A549 (cell line): ENCODE results near the gene SLC38A10. TPM values are rescaled to one million over a fixed set of nuclear protein-coding genes. Genes with fewer than 3 reads are reported as not detected.

Experiments
- ATAC-seq, 2 experiments: fragments of 200-7000 bp in 1 of 2; fragments of >200 bp in 1 of 2; cut with Nextera tagmentation in 1 of 2; cut with Tn5 transposase in 1 of 2; 3 replicates each; pipeline versions ENCODE4 v1.8.0 to v1.9.1; 2018 to 2020; ENCODE audit warnings: mild to moderate bottlenecking in 1 of 2, moderate library complexity in 1 of 2
- CTCF ChIA-PET: fragments of 300-600 bp; sonication (Branson Sonifier 250); formaldehyde crosslinking; extraction: SDS; loops from one replicate; lab custom pipeline; 2021; ENCODE audit warnings: antibody characterized with exemption, inconsistent platforms; lab: Yijun Ruan, JAX
- POLR2A ChIA-PET: fragments of 350-600 bp; formaldehyde crosslinking; extraction: SDS; loops from one replicate; lab custom pipeline; 2021; ENCODE audit warnings: antibody characterized with exemption, inconsistent platforms; lab: Yijun Ruan, JAX
- DNase-seq, 2 experiments: peaks; one replicate each; pipeline versions ENCODE4 v3.0.0 to v3.0.0-alpha.2; 2011 to 2016; ENCODE audit warnings: low read depth in 1 of 2, low spot score in 1 of 2
- FAIRE-seq: peaks from 2 replicates; lab custom pipeline; 2011; peaks lifted over from hg19 to GRCh38; lab: Jason Lieb, UNC
- H3K27ac ChIP-seq, 2 experiments: fragments of >200 bp; sonication (Bioruptor Twin); formaldehyde crosslinking; 3 replicates each; pipeline ENCODE4 v1.5.1; 2016 to 2017
- H3K4me1 ChIP-seq: fragments of >200 bp; sonication (Bioruptor Twin); formaldehyde crosslinking; 3 replicates; pipeline ENCODE4 v1.6.1; 2016
- H3K4me2 ChIP-seq: fragments of >200 bp; sonication (Bioruptor Twin); formaldehyde crosslinking; 3 replicates; pipeline ENCODE4 v1.6.1; 2016
- H3K4me3 ChIP-seq: fragments of >200 bp; sonication (Bioruptor Twin); formaldehyde crosslinking; 3 replicates; pipeline ENCODE4 v1.5.1; 2016
- H3K9me3 ChIP-seq: fragments of >200 bp; sonication (Bioruptor Twin); formaldehyde crosslinking; 3 replicates; pipeline ENCODE4 v1.6.1; 2016
- CBX8 ChIP-seq: fragments of 200-600 bp; sonication (generic); IDR thresholded peaks from 2 replicates; pipeline ENCODE4 v1.6.1; 2016
- EHMT2 ChIP-seq: fragments of 200-600 bp; sonication (generic); IDR thresholded peaks from 2 replicates; pipeline ENCODE4 v1.6.1; 2016; ENCODE audit warnings: antibody characterized with exemption, low read depth, mild to moderate bottlenecking, moderate library complexity
- HES2 ChIP-seq: fragments of >200 bp; sonication (Bioruptor Twin); formaldehyde crosslinking; IDR thresholded peaks from 2 replicates; pipeline ENCODE4 v1.6.1; 2016
- HOXB13 ChIP-seq: fragments of 250-450 bp; sonication (Bioruptor Pico); IDR thresholded peaks from 2 replicates; pipeline ENCODE4 v1.5.0; 2020; ENCODE audit warnings: low read depth, mild to moderate bottlenecking, moderate library complexity
- JUNB ChIP-seq: fragments of >200 bp; sonication (Bioruptor Twin); formaldehyde crosslinking; IDR thresholded peaks from 2 replicates; pipeline ENCODE4 v1.6.1; 2016
- MYC ChIP-seq: IDR thresholded peaks from 2 replicates; pipeline ENCODE4 v1.6.1; 2012; ENCODE audit warnings: mild to moderate bottlenecking, inconsistent platforms, low read length, improper control_type of control experiment, borderline replicate concordance
- PBX3 ChIP-seq: IDR thresholded peaks from 2 replicates; pipeline ENCODE4 v1.6.1; 2012
- RAD21 ChIP-seq, 2 experiments: fragments of >200 bp in 1 of 2; sonication (Bioruptor Twin) in 1 of 2; formaldehyde crosslinking in 1 of 2; IDR thresholded peaks in 1 of 2; conservative IDR thresholded peaks in 1 of 2; 2 replicates in 1 of 2; 3 replicates in 1 of 2; pipeline ENCODE4 v1.6.1; 2012 to 2018; ENCODE audit warnings: inconsistent platforms in 1 of 2
- REST ChIP-seq: fragments of 200-600 bp; sonication (generic); IDR thresholded peaks from 2 replicates; pipeline ENCODE4 v1.6.1; 2016; ENCODE audit warnings: antibody characterized with exemption, mild to moderate bottlenecking, moderate library complexity
- SMC3 ChIP-seq: fragments of >200 bp; sonication (Bioruptor Twin); formaldehyde crosslinking; IDR thresholded peaks from 3 replicates; pipeline ENCODE4 v1.6.1; 2018; ENCODE audit warnings: inconsistent platforms
- TP53 ChIP-seq: fragments of 250-450 bp; sonication (Bioruptor Pico); IDR thresholded peaks from 2 replicates; pipeline ENCODE4 v1.5.0; 2021; ENCODE audit warnings: mild to moderate bottlenecking, moderate library complexity
- ZC3H11A ChIP-seq: fragments of 450-650 bp; IDR thresholded peaks from 2 replicates; pipeline ENCODE4 v1.6.1; 2014; ENCODE audit warnings: antibody characterized with exemption, mild to moderate bottlenecking
- WGBS: methylation state at CpG from one replicate; pipeline ENCODE4 v1.1.6; 2017; ENCODE audit errors: missing lambda C conversion rate; 5-methylcytosine and 5-hydroxymethylcytosine counted together
- polyA plus RNA-seq, 4 experiments: library from polyadenylated mRNA; depleted of rRNA in 3 of 4; stranded (reverse); fragments of >200 nt; fragmentation: RNase III in 1 of 4; extraction: RNeasy Plus Mini Kit Qiagen cat#74134 plus additional on column Dnase treatment in 1 of 4; gene quantifications; 2 replicates in 3 of 4; 3 replicates in 1 of 4; pipeline ENCODE4 v1.2.3, GENCODE V29; 2011 to 2017
- TF ChIP-seq, protein P1 (sequence below): IDR thresholded peaks from 2 replicates; pipeline ENCODE4 v1.6.1; 2012
- TF ChIP-seq, protein P2 (sequence below): fragments of 250-450 bp; sonication (Bioruptor Pico); IDR thresholded peaks from 2 replicates; pipeline ENCODE4 v1.5.0; 2021; ENCODE audit warnings: mild to moderate bottlenecking, moderate library complexity, borderline replicate concordance
- TF ChIP-seq, protein P3 (sequence below): fragments of >200 bp; sonication (Bioruptor Twin); formaldehyde crosslinking; IDR thresholded peaks from 3 replicates; pipeline ENCODE4 v1.5.1; 2016

The SLC38A10 gene
- polyA plus RNA-seq, 2 of the 4 experiments (the other 2 are of a cell fraction): 35.8 to 67.4 TPM

DNA sequence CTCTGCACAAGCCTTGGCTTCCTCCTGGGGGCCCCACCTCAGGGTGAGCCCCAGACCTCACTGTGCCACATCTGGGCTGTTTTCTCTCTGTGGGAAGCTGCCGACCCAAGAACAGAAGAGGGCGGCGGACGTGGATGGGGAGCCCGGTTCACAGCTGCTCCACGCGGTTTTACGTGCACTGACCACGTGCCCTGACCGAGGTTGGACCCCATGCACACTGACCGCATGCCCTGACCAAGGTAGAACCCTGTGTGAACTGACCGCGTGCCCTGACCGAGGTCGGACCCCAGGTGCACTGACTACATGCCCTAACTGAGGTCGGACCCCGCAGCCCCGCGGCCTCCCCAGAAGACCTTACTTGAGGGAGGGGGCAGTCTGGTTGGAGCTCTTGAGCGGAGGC is 92.0 kb downstream of the SLC38A10 start (continued):
- TF ChIP-seq HOXB13: no peak
- TF ChIP-seq EHMT2: no peak
- no peak for TF ChIP-seq SMC3

- ChIA-PET POLR2A (no interaction called here), CTCF (interaction anchor here (0.9 to 13.7 kb wide), 8 partner anchors 9 to 103 kb away, joined by 3 to 175 read pairs (median 15); no protein-coding TSS in a partner anchor)
- Histone ChIP-seq H3K4me2 (no peak overlapping the region), H3K27ac (no peak overlapping the region), H3K4me3 (no peak overlapping the region), H3K4me1 (no peaks in the 10 kb centered on the region), H3K9me3 (no peaks in the 10 kb centered on the region)
- FAIRE-seq (no peak), DNase-seq (no peak), ATAC-seq (no peak)
- TF ChIP-seq PBX3: no peak
- no peak for TF ChIP-seq TP53 (CRISPR knock-in tag)
- no peak for TF ChIP-seq HES2
- no peak for TF ChIP-seq MYC
- TF ChIP-seq, protein P1, sequence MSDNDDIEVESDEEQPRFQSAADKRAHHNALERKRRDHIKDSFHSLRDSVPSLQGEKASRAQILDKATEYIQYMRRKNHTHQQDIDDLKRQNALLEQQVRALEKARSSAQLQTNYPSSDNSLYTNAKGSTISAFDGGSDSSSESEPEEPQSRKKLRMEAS: no peak
- TF ChIP-seq JUNB: no peak
- TF ChIP-seq, protein P2, sequence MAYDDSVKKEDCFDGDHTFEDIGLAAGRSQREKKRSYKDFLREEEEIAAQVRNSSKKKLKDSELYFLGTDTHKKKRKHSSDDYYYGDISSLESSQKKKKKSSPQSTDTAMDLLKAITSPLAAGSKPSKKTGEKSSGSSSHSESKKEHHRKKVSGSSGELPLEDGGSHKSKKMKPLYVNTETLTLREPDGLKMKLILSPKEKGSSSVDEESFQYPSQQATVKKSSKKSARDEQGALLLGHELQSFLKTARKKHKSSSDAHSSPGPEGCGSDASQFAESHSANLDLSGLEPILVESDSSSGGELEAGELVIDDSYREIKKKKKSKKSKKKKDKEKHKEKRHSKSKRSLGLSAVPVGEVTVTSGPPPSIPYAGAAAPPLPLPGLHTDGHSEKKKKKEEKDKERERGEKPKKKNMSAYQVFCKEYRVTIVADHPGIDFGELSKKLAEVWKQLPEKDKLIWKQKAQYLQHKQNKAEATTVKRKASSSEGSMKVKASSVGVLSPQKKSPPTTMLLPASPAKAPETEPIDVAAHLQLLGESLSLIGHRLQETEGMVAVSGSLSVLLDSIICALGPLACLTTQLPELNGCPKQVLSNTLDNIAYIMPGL: no peak
- no peak for TF ChIP-seq CBX8
- TF ChIP-seq, protein P3, sequence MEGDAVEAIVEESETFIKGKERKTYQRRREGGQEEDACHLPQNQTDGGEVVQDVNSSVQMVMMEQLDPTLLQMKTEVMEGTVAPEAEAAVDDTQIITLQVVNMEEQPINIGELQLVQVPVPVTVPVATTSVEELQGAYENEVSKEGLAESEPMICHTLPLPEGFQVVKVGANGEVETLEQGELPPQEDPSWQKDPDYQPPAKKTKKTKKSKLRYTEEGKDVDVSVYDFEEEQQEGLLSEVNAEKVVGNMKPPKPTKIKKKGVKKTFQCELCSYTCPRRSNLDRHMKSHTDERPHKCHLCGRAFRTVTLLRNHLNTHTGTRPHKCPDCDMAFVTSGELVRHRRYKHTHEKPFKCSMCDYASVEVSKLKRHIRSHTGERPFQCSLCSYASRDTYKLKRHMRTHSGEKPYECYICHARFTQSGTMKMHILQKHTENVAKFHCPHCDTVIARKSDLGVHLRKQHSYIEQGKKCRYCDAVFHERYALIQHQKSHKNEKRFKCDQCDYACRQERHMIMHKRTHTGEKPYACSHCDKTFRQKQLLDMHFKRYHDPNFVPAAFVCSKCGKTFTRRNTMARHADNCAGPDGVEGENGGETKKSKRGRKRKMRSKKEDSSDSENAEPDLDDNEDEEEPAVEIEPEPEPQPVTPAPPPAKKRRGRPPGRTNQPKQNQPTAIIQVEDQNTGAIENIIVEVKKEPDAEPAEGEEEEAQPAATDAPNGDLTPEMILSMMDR: no peak
- no peak for TF ChIP-seq ZC3H11A
- no peak for TF ChIP-seq RAD21 (conservative IDR thresholded peaks at IDR 0.05 in 1 of 2, IDR thresholded peaks at IDR 0.05 in 1 of 2)
- no peak for TF ChIP-seq SMC3
- no peak for TF ChIP-seq REST
- 89% methylated on average over 10 of the region's 10 CpGs for WGBS
Observed at GRCh38 chr17:81202318-81202717, 92.8 kb downstream of the SLC38A10 start.
